Measurements from ENCODE around the gene RANBP17. TPM values are rescaled to one million over a fixed set of nuclear protein-coding genes. Genes with fewer than 3 reads are reported as not detected.
"Not testable (repeated sequence)": the region's sequence is repeated elsewhere in the genome, so short reads cannot be mapped to it uniquely, and the experiment has no call there.

The RANBP17 gene
- total RNA-seq, 4 donors from 2014 or later, result 0.55 to 3.0 (median 1.5) TPM

GRCh38 chr5:170821257-170821800 is 40.5 kb upstream of the RANBP17 start:
- WGBS, result 60% methylated on average over 4 of the region's 4 CpGs

DNA sequence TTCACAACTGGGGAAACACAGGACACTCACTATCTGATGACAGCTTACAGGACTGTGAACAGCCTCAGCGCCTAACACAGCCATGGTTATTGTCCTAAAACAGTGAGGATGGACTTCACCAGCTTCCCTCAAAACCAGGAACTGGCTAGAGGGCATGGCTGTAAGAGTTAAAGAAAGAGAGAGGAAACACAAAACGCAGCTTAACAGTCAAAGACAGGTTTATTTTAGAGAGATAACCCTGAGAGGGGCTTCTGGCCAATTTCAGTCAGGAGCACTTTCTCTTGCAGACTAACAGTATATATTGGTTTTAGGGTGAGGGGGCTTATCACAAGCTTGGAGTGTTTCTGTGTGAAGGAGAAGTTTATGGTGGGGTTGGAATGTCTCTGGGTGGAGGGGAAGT is 35.7 kb upstream of the RANBP17 start:
- 75% methylated on average over 2 of the region's 2 CpGs for WGBS
- H3K27ac ChIP-seq, result no peak overlapping the region
- H3K9me3 ChIP-seq, result no peaks in the 10 kb centered on the region
- no peak overlapping the region for H3K4me3 ChIP-seq
- no peaks in the 10 kb centered on the region for H3K4me1 ChIP-seq
- H3K36me3 ChIP-seq, result no peaks in the 10 kb centered on the region
- TF ChIP-seq EP300 (IDR thresholded peaks at IDR 0.05) (no peak), CTCF (IDR thresholded peaks at IDR 0.05) (no peak), POLR2AphosphoS5 (IDR thresholded peaks at IDR 0.05) (no peak), POLR2A (IDR thresholded peaks at IDR 0.05) (no peak)
- DNase-seq (ENCODE audit: low spot score in 2 of 2), result no peak
- H3K27me3 ChIP-seq, result no peaks in the 10 kb centered on the region

More at GRCh38 chr5:170821257-170821800, 40.5 kb upstream of the RANBP17 start:
- DNase-seq (ENCODE audit: low spot score in 2 of 2), result no peak
- H3K27ac ChIP-seq, result no peak overlapping the region
- no peak for TF ChIP-seq EP300 (IDR thresholded peaks at IDR 0.05)
- TF ChIP-seq CTCF (IDR thresholded peaks at IDR 0.05), result no peak
- TF ChIP-seq POLR2A (IDR thresholded peaks at IDR 0.05), result no peak
- no peak for TF ChIP-seq POLR2AphosphoS5 (IDR thresholded peaks at IDR 0.05)
- no peaks in the 10 kb centered on the region for H3K4me1 ChIP-seq
- no peaks in the 10 kb centered on the region for H3K9me3 ChIP-seq
- no peaks in the 10 kb centered on the region for H3K27me3 ChIP-seq
- H3K36me3 ChIP-seq, result no peaks in the 10 kb centered on the region
- no peak overlapping the region for H3K4me3 ChIP-seq

GRCh38 chr5:170832241-170832640 is 29.6 kb upstream of the RANBP17 start:
- no peak for TF ChIP-seq EP300 (IDR thresholded peaks at IDR 0.05)
- no peak for TF ChIP-seq POLR2AphosphoS5 (IDR thresholded peaks at IDR 0.05)
- no peak for TF ChIP-seq POLR2A (IDR thresholded peaks at IDR 0.05)
- TF ChIP-seq CTCF (IDR thresholded peaks at IDR 0.05), result no peak
- 88% methylated on average over 7 of the region's 7 CpGs for WGBS
- Histone ChIP-seq H3K36me3 (no peaks in the 10 kb centered on the region), H3K4me3 (no peak overlapping the region), H3K9me3 (no peaks in the 10 kb centered on the region), H3K27me3 (no peaks in the 10 kb centered on the region), H3K4me1 (no peaks in the 10 kb centered on the region), H3K27ac (no peak overlapping the region)
- DNase-seq (ENCODE audit: low spot score in 2 of 2), result no peak

- H3K4me1 ChIP-seq; H3K36me3 ChIP-seq; H3K9me3 ChIP-seq; H3K27me3 ChIP-seq; H3K4me3 ChIP-seq; DNase-seq (ENCODE audit: low spot score in 2 of 2); H3K27ac ChIP-seq: not testable (repeated sequence)
- WGBS, result 93% methylated on average over 2 of the region's 2 CpGs
Observed at GRCh38 chr5:170833981-170834380, 27.8 kb upstream of the RANBP17 start.

DNA sequence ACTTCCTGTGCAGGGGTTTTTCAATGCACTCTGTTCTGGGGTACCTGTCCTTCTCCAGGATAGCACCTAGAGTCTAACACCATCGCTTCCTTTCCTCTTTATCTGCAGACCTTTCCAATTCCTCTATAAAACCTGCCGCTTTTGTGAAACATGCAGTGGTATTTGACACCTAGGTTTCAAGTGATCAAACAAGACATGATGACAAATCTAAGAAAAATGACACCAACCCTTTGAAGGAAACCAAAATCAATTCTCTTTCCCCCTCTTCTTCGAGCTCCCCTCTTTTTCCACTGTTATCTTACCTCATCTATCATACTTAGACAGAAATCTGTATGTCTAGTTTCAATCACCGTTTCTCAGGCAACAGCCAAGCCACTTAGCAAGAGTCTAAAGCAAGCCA is 25.6 kb upstream of the RANBP17 start:
- H3K36me3 ChIP-seq, result no peaks in the 10 kb centered on the region
- H3K4me1 ChIP-seq, result no peaks in the 10 kb centered on the region
- 61% methylated on average over 4 of the region's 4 CpGs for WGBS
- H3K27ac ChIP-seq, result no peak overlapping the region
- no peaks in the 10 kb centered on the region for H3K9me3 ChIP-seq
- no peak for DNase-seq (ENCODE audit: low spot score in 2 of 2)
- TF ChIP-seq POLR2AphosphoS5 (IDR thresholded peaks at IDR 0.05) (no peak), POLR2A (IDR thresholded peaks at IDR 0.05) (no peak), EP300 (IDR thresholded peaks at IDR 0.05) (no peak), CTCF (IDR thresholded peaks at IDR 0.05) (no peak)
- H3K4me3 ChIP-seq, result no peak overlapping the region
- H3K27me3 ChIP-seq, result no peaks in the 10 kb centered on the region

- 62% methylated on average over 2 of the region's 2 CpGs for WGBS
- H3K4me1 ChIP-seq, result no peaks in the 10 kb centered on the region
- DNase-seq (ENCODE audit: low spot score in 2 of 2), result no peak
- no peaks in the 10 kb centered on the region for H3K36me3 ChIP-seq
- no peak overlapping the region for H3K27ac ChIP-seq
- no peaks in the 10 kb centered on the region for H3K9me3 ChIP-seq
- no peak for TF ChIP-seq EP300 (IDR thresholded peaks at IDR 0.05)
- no peak for TF ChIP-seq CTCF (IDR thresholded peaks at IDR 0.05)
- TF ChIP-seq POLR2AphosphoS5 (IDR thresholded peaks at IDR 0.05), result no peak
- TF ChIP-seq POLR2A (IDR thresholded peaks at IDR 0.05), result no peak
- H3K27me3 ChIP-seq, result peaks cover 2% of the 10 kb centered on the region
- H3K4me3 ChIP-seq, result no peak overlapping the region
Observed at GRCh38 chr5:170843870-170844269, 17.9 kb upstream of the RANBP17 start.
